HCT116 (cell line): ENCODE data around the gene HPS5. TPM values are rescaled to one million over a fixed set of nuclear protein-coding genes. Genes with fewer than 3 reads are reported as not detected.

Experiments used
- ATAC-seq: fragments of 200-7000 bp; cut with Tn5 transposase; 2 replicates; pipeline ENCODE4 v1.9.1; 2020; ENCODE audit warnings: mild to moderate bottlenecking, moderate library complexity
- BruUV-seq: library from RNA; stranded (reverse); fragments of 400-500 nt; replicated peaks from 2 replicates; lab custom pipeline; 2021; lab: Mats Ljungman, UMichigan
- CTCF ChIA-PET: fragments of 300-600 bp; sonication (Branson Sonifier 250); formaldehyde crosslinking; loops from one replicate; lab custom pipeline; 2021; ENCODE audit warnings: antibody characterized with exemption; lab: Charles Lee
- POLR2A ChIA-PET: fragments of 300-600, 350-600 bp; sonication (Branson Sonifier 250); formaldehyde crosslinking; loops from one replicate; lab custom pipeline; 2021; ENCODE audit warnings: antibody characterized with exemption; lab: Charles Lee
- RAD21 ChIA-PET, 2 experiments: fragments of 300-600 bp; sonication (Branson Sonifier 250); formaldehyde crosslinking; loops; one replicate each; lab custom pipeline; 2023; ENCODE audit warnings: low total read pairs in 2 of 2; ENCODE audit not compliant: uncharacterized antibody in 2 of 2, unreplicated experiment in 2 of 2, low non-redundant PET in 1 of 2; lab: Charles Lee
- DNase-seq: peaks from one replicate; pipeline ENCODE4 v3.0.0-alpha.2; 2010; ENCODE audit warnings: low read depth, low spot score
- H2AFZ ChIP-seq: fragments of 200-600 bp; shearing (Covaris generic), sonication (generic); 2 replicates; pipeline ENCODE4 v1.6.1; 2017; ENCODE audit warnings: low read depth, mixed run types, mixed read lengths, antibody characterized with exemption, low read length; ENCODE audit not compliant: poor library complexity, severe bottlenecking
- H3K27ac ChIP-seq: 2 replicates; pipeline ENCODE4 v1.5.1; 2012; ENCODE audit warnings: low read depth, low read length
- H3K27me3 ChIP-seq: fragments of 200-600 bp; sonication (generic); 2 replicates; pipeline ENCODE4 v1.6.1; 2016; ENCODE audit warnings: mixed run types, low read length, mixed read lengths; ENCODE audit not compliant: insufficient read depth
- H3K36me3 ChIP-seq, 2 experiments: fragments of 200-500 bp in 1 of 2; fragments of 200-600 bp in 1 of 2; sonication (Bioruptor generic) in 1 of 2; sonication (generic) in 1 of 2; 2 replicates each; pipeline versions ENCODE4 v1.5.1 to v1.6.1; 2014 to 2016; ENCODE audit warnings: low read length in 2 of 2, inconsistent platforms in 1 of 2, mixed read lengths in 1 of 2, mixed run types in 1 of 2; ENCODE audit not compliant: insufficient read depth in 2 of 2, control insufficient read depth in 1 of 2
- H3K4me1 ChIP-seq, 2 experiments: fragments of 200-600 bp in 1 of 2; sonication (generic) in 1 of 2; 2 replicates each; pipeline versions ENCODE4 v1.5.1 to v1.6.1; 2012 to 2017; ENCODE audit warnings: low read length in 2 of 2, inconsistent platforms in 1 of 2, mild to moderate bottlenecking in 1 of 2, mixed read lengths in 1 of 2, mixed run types in 1 of 2, moderate library complexity in 1 of 2; ENCODE audit not compliant: insufficient read depth in 2 of 2, control insufficient read depth in 1 of 2
- H3K4me2 ChIP-seq: fragments of 200-600 bp; sonication (generic); 2 replicates; pipeline ENCODE4 v1.6.1; 2017; ENCODE audit warnings: mixed run types, low read length, mixed read lengths
- H3K4me3 ChIP-seq, 2 experiments: fragments of 200-600 bp in 1 of 2; sonication (generic) in 1 of 2; replicated peaks in 1 of 2; 2 replicates each; pipeline ENCODE4 v1.5.1; 2011 to 2016; ENCODE audit warnings: low read length in 2 of 2, control low read depth in 1 of 2, low read depth in 1 of 2, mild to moderate bottlenecking in 1 of 2, mixed read lengths in 1 of 2, mixed run types in 1 of 2
- H3K79me2 ChIP-seq: fragments of 200-600 bp; sonication (generic); 2 replicates; pipeline ENCODE4 v1.6.1; 2017; ENCODE audit warnings: mild to moderate bottlenecking, mixed run types, low read length, moderate library complexity, mixed read lengths; ENCODE audit not compliant: insufficient read depth
- H3K9ac ChIP-seq: fragments of 200-600 bp; sonication (generic); 2 replicates; pipeline ENCODE4 v1.6.1; 2016; ENCODE audit warnings: low read length, mixed read lengths
- H3K9me2 ChIP-seq: fragments of 200-600 bp; sonication (generic), shearing (Covaris generic); 2 replicates; pipeline ENCODE4 v1.6.1; 2017; ENCODE audit warnings: mixed run types, mild to moderate bottlenecking, moderate library complexity; ENCODE audit not compliant: insufficient read depth
- H3K9me3 ChIP-seq, 2 experiments: fragments of 200-500 bp in 1 of 2; fragments of 200-600 bp in 1 of 2; sonication (Bioruptor generic) in 1 of 2; sonication (generic) in 1 of 2; 2 replicates each; pipeline ENCODE4 v1.6.1; 2014 to 2017; ENCODE audit warnings: low read length in 2 of 2, mixed read lengths in 2 of 2, inconsistent platforms in 1 of 2, low read depth in 1 of 2, mild to moderate bottlenecking in 1 of 2, mixed run types in 1 of 2, moderate library complexity in 1 of 2; ENCODE audit not compliant: control insufficient read depth in 1 of 2, insufficient read depth in 1 of 2
- H4K20me1 ChIP-seq: fragments of 200-600 bp; sonication (generic), shearing (Covaris generic); 2 replicates; pipeline ENCODE4 v1.6.1; 2017; ENCODE audit warnings: mixed run types, mild to moderate bottlenecking, moderate library complexity; ENCODE audit not compliant: insufficient read depth
- EGR1 ChIP-seq: IDR thresholded peaks from 2 replicates; pipeline ENCODE4 v1.6.1; 2012; ENCODE audit warnings: low read depth
- ELF1 ChIP-seq: IDR thresholded peaks from 2 replicates; pipeline ENCODE4 v1.6.1; 2012; ENCODE audit warnings: low read depth, borderline replicate concordance
- EZH2phosphoT487 ChIP-seq: fragments of 200-600 bp; IDR thresholded peaks from 2 replicates; pipeline ENCODE4 v1.6.1; 2018; ENCODE audit warnings: antibody characterized with exemption, borderline replicate concordance
- FOSL1 ChIP-seq: IDR thresholded peaks from 2 replicates; pipeline ENCODE4 v1.6.1; 2012; ENCODE audit warnings: low read depth
- SP1 ChIP-seq: IDR thresholded peaks from 2 replicates; pipeline ENCODE4 v1.6.1; 2012; ENCODE audit warnings: low read depth
- TCF7L2 ChIP-seq: IDR thresholded peaks from 2 replicates; pipeline ENCODE4 v1.7.0; 2011; ENCODE audit warnings: borderline replicate concordance, inconsistent platforms; ENCODE audit not compliant: insufficient read depth, insufficient read length; ENCODE audit errors: extremely low read depth
- YY1 ChIP-seq: IDR thresholded peaks from 2 replicates; pipeline ENCODE4 v1.6.1; 2011; ENCODE audit warnings: low read length, low read depth, moderate library complexity, mild to moderate bottlenecking; ENCODE audit not compliant: insufficient replicate concordance; ENCODE audit errors: extremely low read depth
- intact Hi-C: fragments of 100-400 bp; cut with micrococcal nuclease; formaldehyde crosslinking; loops from 2 replicates; pipeline ENCODE4 v1.10.0; 2022
- total RNA-seq: library from RNA; stranded (reverse); gene quantifications from one replicate; pipeline ENCODE4 v1.2.1, GENCODE V29; 2021; ENCODE audit not compliant: unreplicated experiment
- TF ChIP-seq, protein P1 (sequence below): IDR thresholded peaks from 2 replicates; pipeline ENCODE4 v1.6.1; 2012
- TF ChIP-seq, protein P2 (sequence below), 3 experiments: fragments of 200-600 bp in 1 of 3; sonication (generic) in 1 of 3; IDR thresholded peaks in 2 of 3; conservative IDR thresholded peaks in 1 of 3; 2 replicates each; pipeline ENCODE4 v1.5.1; 2012 to 2017; ENCODE audit warnings: low read depth in 2 of 3, low read length in 2 of 3, antibody characterized with exemption in 1 of 3, borderline replicate concordance in 1 of 3, control low read depth in 1 of 3, mild to moderate bottlenecking in 1 of 3, mixed read lengths in 1 of 3, mixed run types in 1 of 3, moderate library complexity in 1 of 3; ENCODE audit not compliant: insufficient read depth in 1 of 3
- TF ChIP-seq, protein P3 (sequence below): IDR thresholded peaks from 2 replicates; pipeline ENCODE4 v1.6.1; 2012

HPS5 gene
- total RNA-seq, 1 experiment from 2014 or later: 19.6 TPM

DNA sequence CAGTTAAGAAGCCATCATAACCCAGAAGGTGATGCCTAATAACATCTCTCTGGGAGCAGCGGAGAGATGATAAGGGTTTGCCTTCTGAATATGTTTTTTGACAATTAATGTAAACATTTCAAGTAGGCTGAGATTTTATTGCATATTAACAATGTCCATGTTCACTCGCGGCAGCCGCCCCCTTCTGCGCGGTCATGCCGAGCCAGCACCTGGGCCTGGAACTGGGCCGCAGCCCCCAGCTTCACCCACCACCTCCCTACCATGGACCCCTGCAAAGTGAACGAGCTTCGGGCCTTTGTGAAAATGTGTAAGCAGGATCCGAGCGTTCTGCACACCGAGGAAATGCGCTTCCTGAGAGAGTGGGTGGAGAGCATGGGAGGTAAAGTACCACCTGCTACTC lies 60.2 kb downstream of the HPS5 start:
- no peak for TF ChIP-seq EZH2phosphoT487
- no peak for TF ChIP-seq ELF1
- TF ChIP-seq, protein P1, sequence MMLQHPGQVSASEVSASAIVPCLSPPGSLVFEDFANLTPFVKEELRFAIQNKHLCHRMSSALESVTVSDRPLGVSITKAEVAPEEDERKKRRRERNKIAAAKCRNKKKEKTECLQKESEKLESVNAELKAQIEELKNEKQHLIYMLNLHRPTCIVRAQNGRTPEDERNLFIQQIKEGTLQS: no peak
- TF ChIP-seq, protein P2, sequence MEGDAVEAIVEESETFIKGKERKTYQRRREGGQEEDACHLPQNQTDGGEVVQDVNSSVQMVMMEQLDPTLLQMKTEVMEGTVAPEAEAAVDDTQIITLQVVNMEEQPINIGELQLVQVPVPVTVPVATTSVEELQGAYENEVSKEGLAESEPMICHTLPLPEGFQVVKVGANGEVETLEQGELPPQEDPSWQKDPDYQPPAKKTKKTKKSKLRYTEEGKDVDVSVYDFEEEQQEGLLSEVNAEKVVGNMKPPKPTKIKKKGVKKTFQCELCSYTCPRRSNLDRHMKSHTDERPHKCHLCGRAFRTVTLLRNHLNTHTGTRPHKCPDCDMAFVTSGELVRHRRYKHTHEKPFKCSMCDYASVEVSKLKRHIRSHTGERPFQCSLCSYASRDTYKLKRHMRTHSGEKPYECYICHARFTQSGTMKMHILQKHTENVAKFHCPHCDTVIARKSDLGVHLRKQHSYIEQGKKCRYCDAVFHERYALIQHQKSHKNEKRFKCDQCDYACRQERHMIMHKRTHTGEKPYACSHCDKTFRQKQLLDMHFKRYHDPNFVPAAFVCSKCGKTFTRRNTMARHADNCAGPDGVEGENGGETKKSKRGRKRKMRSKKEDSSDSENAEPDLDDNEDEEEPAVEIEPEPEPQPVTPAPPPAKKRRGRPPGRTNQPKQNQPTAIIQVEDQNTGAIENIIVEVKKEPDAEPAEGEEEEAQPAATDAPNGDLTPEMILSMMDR (IDR thresholded peaks at IDR 0.05 in 2 of 3, conservative IDR thresholded peaks at IDR 0.05 in 1 of 3; ENCODE audit: borderline replicate concordance in 1 of 3, insufficient read depth in 1 of 3, low read depth in 2 of 3, low read length in 2 of 3): no peak
- DNase-seq (no peak), ATAC-seq (no peak)
- H3K36me3 ChIP-seq: no peaks in the 10 kb centered on the region
- no peak overlapping the region for H3K4me3 ChIP-seq
- ChIA-PET RAD21 (no interaction called here), CTCF (no interaction called here), POLR2A (no interaction called here)
- no peak overlapping the region for H3K9ac ChIP-seq
- no peaks in the 10 kb centered on the region for H3K9me3 ChIP-seq
- intact Hi-C loops: no loop called here
- H3K27me3 ChIP-seq: no peaks in the 10 kb centered on the region
- no peak overlapping the region for H2AFZ ChIP-seq
- H3K27ac ChIP-seq: no peak overlapping the region
- H4K20me1 ChIP-seq: no peaks in the 10 kb centered on the region
- H3K4me2 ChIP-seq: no peak overlapping the region
- no TSS peak for BruUV-seq
- H3K9me2 ChIP-seq: no peaks in the 10 kb centered on the region
- no peaks in the 10 kb centered on the region for H3K79me2 ChIP-seq
- H3K4me1 ChIP-seq: no peaks in the 10 kb centered on the region

DNA sequence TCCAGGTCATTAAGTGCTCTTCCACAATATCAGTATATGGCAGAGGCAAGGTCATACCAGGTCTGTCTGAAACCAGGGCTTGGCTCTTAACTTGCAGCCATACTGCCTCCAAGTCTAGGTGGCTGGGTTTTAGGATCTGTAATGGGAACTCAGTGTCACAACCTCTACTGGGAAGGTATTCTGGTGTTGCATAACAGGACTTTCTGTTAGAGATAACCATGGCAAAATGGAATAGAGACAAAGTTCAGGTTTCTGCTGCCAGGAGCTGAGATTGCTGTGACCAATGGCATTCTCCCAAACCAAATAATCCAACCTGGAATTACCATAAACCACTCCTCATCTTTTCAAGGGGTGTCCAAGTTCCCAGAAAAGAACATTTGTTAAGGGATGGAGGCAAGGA lies 62.7 kb downstream of the HPS5 start:
- Histone ChIP-seq H3K4me1 (no peaks in the 10 kb centered on the region), H3K9ac (no peak overlapping the region)

More for the DNA sequence above, 62.7 kb downstream of the HPS5 start:
- TF ChIP-seq TCF7L2: no peak
- TF ChIP-seq, protein P2 (IDR thresholded peaks at IDR 0.05 in 2 of 3, conservative IDR thresholded peaks at IDR 0.05 in 1 of 3; ENCODE audit: borderline replicate concordance in 1 of 3, insufficient read depth in 1 of 3, low read depth in 2 of 3, low read length in 2 of 3): no peak
- no peak for TF ChIP-seq EGR1
- TF ChIP-seq FOSL1: no peak
- TF ChIP-seq EZH2phosphoT487: no peak
- TF ChIP-seq, protein P3, sequence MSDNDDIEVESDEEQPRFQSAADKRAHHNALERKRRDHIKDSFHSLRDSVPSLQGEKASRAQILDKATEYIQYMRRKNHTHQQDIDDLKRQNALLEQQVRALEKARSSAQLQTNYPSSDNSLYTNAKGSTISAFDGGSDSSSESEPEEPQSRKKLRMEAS: no peak
- TF ChIP-seq YY1: no peak
- TF ChIP-seq SP1: no peak
- no peaks in the 10 kb centered on the region for H3K79me2 ChIP-seq
- RAD21 ChIA-PET: interaction anchor here in 1 of 2 experiments (0.6 kb wide), 1 partner anchor 96 kb away, joined by 5 read pairs; no protein-coding TSS in a partner anchor
- H2AFZ ChIP-seq: no peak overlapping the region
- H4K20me1 ChIP-seq: no peaks in the 10 kb centered on the region
- H3K27ac ChIP-seq: no peak overlapping the region
- no peaks in the 10 kb centered on the region for H3K36me3 ChIP-seq
- no peaks in the 10 kb centered on the region for H3K9me3 ChIP-seq
- DNase-seq (no peak), ATAC-seq (no peak)
- POLR2A ChIA-PET: no interaction called here
- H3K4me2 ChIP-seq: no peak overlapping the region
- CTCF ChIA-PET: no interaction called here
- BruUV-seq: no TSS peak
- H3K4me3 ChIP-seq: no peak overlapping the region
- no peaks in the 10 kb centered on the region for H3K27me3 ChIP-seq
- no peaks in the 10 kb centered on the region for H3K9me2 ChIP-seq
- intact Hi-C loops: no loop called here
